PC-3 (cell line): ENCODE measurements around the gene SOX5. TPM values are rescaled to one million over a fixed set of nuclear protein-coding genes. Genes with fewer than 3 reads are reported as not detected.

Experiments used
- ATAC-seq: fragments of 200-7000 bp; cut with Tn5 transposase; 2 replicates; pipeline ENCODE4 v1.9.1; 2020; ENCODE audit warnings: mild to moderate bottlenecking, moderate library complexity
- BruUV-seq: library from RNA; stranded (reverse); fragments of 400-500 nt; replicated peaks from 2 replicates; lab custom pipeline; 2021; lab: Mats Ljungman, UMichigan
- CTCF ChIA-PET: fragments of 300-600 bp; sonication (Branson Sonifier 250); formaldehyde crosslinking; loops from one replicate; lab custom pipeline; 2022; ENCODE audit warnings: antibody characterized with exemption; lab: Charles Lee
- POLR2A ChIA-PET: fragments of 300-600 bp; sonication (Branson Sonifier 250); formaldehyde crosslinking; loops from one replicate; lab custom pipeline; 2022; ENCODE audit warnings: antibody characterized with exemption; ENCODE audit not compliant: unreplicated experiment; lab: Charles Lee
- DNase-seq: peaks from one replicate; pipeline ENCODE4 v3.0.0-alpha.2; 2015
- H2AFZ ChIP-seq: fragments of 300-600 bp; sonication (generic); 2 replicates; pipeline ENCODE4 v1.6.0; 2016; ENCODE audit warnings: antibody characterized with exemption, low read length
- H3F3A ChIP-seq: fragments of 300-600 bp; sonication (generic); one replicate; pipeline ENCODE4 v1.6.0; 2017; ENCODE audit warnings: antibody characterized with exemption, low read length, control low read depth, mild to moderate bottlenecking; ENCODE audit not compliant: unreplicated experiment
- H3K27ac ChIP-seq: fragments of 300-600 bp; sonication (generic); 2 replicates; pipeline ENCODE4 v1.5.1; 2016; ENCODE audit warnings: mild to moderate bottlenecking, low read length
- H3K27me3 ChIP-seq: fragments of 300-600 bp; sonication (generic); 2 replicates; pipeline ENCODE4 v1.6.1; 2016; ENCODE audit warnings: low read length, mixed read lengths
- H3K36me3 ChIP-seq: fragments of 300-600 bp; sonication (generic); 2 replicates; pipeline ENCODE4 v1.6.1; 2016; ENCODE audit warnings: low read depth, mixed run types, low read length, mixed read lengths
- H3K4me1 ChIP-seq: fragments of 300-600 bp; sonication (generic); 2 replicates; pipeline ENCODE4 v1.5.1; 2016; ENCODE audit warnings: low read length; ENCODE audit not compliant: insufficient read depth
- H3K4me2 ChIP-seq: fragments of 300-600 bp; sonication (generic); 2 replicates; pipeline ENCODE4 v1.6.0; 2016; ENCODE audit warnings: low read length
- H3K4me3 ChIP-seq: fragments of 300-600 bp; sonication (generic); 2 replicates; pipeline ENCODE4 v1.5.1; 2016; ENCODE audit warnings: mild to moderate bottlenecking, low read length, mixed read lengths
- H3K79me2 ChIP-seq: fragments of 300-600 bp; sonication (generic); 2 replicates; pipeline ENCODE4 v1.6.1; 2017; ENCODE audit warnings: low read length, mixed read lengths
- H3K9ac ChIP-seq: fragments of 300-600 bp; sonication (generic); 2 replicates; pipeline ENCODE4 v1.6.0; 2016; ENCODE audit warnings: mild to moderate bottlenecking, low read length
- H3K9me2 ChIP-seq: fragments of 300-600 bp; sonication (generic); replicated peaks from 2 replicates; pipeline ENCODE4 v1.6.1; 2016; ENCODE audit warnings: mixed run types, low read length, mixed read lengths
- H3K9me3 ChIP-seq: fragments of 300-600 bp; sonication (generic); 2 replicates; pipeline ENCODE4 v1.6.1; 2016; ENCODE audit warnings: low read length, mixed read lengths
- H4K20me1 ChIP-seq: fragments of 300-600 bp; sonication (generic); 2 replicates; pipeline ENCODE4 v1.6.1; 2016; ENCODE audit warnings: low read length, mixed read lengths
- CTCF ChIP-seq: fragments of 300-600 bp; sonication (generic); conservative IDR thresholded peaks from 2 replicates; pipeline ENCODE4 v1.5.1; 2017; ENCODE audit warnings: antibody characterized with exemption, low read depth, mild to moderate bottlenecking, low read length
- EZH2 ChIP-seq: fragments of 300-600 bp; sonication (generic); IDR thresholded peaks from one replicate; pipeline ENCODE4 v1.6.1; 2017; ENCODE audit warnings: antibody characterized with exemption, mild to moderate bottlenecking, low read length; ENCODE audit not compliant: unreplicated experiment
- EZH2phosphoT487 ChIP-seq: fragments of 300-600 bp; sonication (generic); IDR thresholded peaks from 2 replicates; pipeline ENCODE4 v1.6.1; 2018; ENCODE audit warnings: mild to moderate bottlenecking, antibody characterized with exemption, low read length, borderline replicate concordance
- intact Hi-C: fragments of 100-400 bp; cut with micrococcal nuclease; formaldehyde crosslinking; loops from 2 replicates; pipeline ENCODE4 v1.9.0; 2023
- total RNA-seq: library from RNA; depleted of rRNA; stranded (reverse); fragments of >200 nt; gene quantifications from 2 replicates; pipeline ENCODE4 v1.2.3, GENCODE V29; 2014

Gene SOX5
- total RNA-seq, 1 experiment from 2014 or later = not detected

GRCh38 chr12:23626791-23627190, 322.7 kb downstream of the SOX5 start:
- Histone ChIP-seq H4K20me1 (no peaks in the 10 kb centered on the region), H3K9ac (no peak overlapping the region), H3K79me2 (no peaks in the 10 kb centered on the region), H3K9me3 (no peaks in the 10 kb centered on the region), H3K27ac (no peak overlapping the region), H2AFZ (no peak overlapping the region), H3K4me1 (no peaks in the 10 kb centered on the region), H3K36me3 (no peaks in the 10 kb centered on the region), H3K27me3 (no peaks in the 10 kb centered on the region; the same call in 1 of the 2 replicates), H3K4me2 (no peak overlapping the region), H3K9me2 (no peaks in the 10 kb centered on the region), H3K4me3 (no peak overlapping the region), H3F3A (no peaks in the 10 kb centered on the region)
- ChIA-PET POLR2A (no interaction called here), CTCF (no interaction called here)
- no peak for DNase-seq
- TF ChIP-seq CTCF (no peak), EZH2phosphoT487 (no peak), EZH2 (no peak)
- intact Hi-C loops = no loop called here
- no peak for ATAC-seq
- BruUV-seq = no TSS peak

GRCh38 chr12:23621900-23622299, 327.6 kb downstream of the SOX5 start:
- H3K9me3 ChIP-seq = no peaks in the 10 kb centered on the region
- no peaks in the 10 kb centered on the region for H3K9me2 ChIP-seq
- intact Hi-C loops = no loop called here
- no peaks in the 10 kb centered on the region for H4K20me1 ChIP-seq
- H2AFZ ChIP-seq = no peak overlapping the region
- H3K9ac ChIP-seq = no peak overlapping the region
- no peaks in the 10 kb centered on the region for H3K79me2 ChIP-seq
- no peaks in the 10 kb centered on the region for H3K36me3 ChIP-seq
- no peaks in the 10 kb centered on the region for H3F3A ChIP-seq
- ATAC-seq (no peak), DNase-seq (no peak)
- no TSS peak for BruUV-seq
- no peak overlapping the region for H3K4me2 ChIP-seq
- ChIA-PET CTCF (no interaction called here), POLR2A (no interaction called here)
- H3K4me1 ChIP-seq = no peaks in the 10 kb centered on the region
- TF ChIP-seq EZH2 (no peak), EZH2phosphoT487 (no peak), CTCF (no peak)
- no peaks in the 10 kb centered on the region; the same call in 1 of the 2 replicates for H3K27me3 ChIP-seq
- H3K4me3 ChIP-seq = no peak overlapping the region
- no peak overlapping the region for H3K27ac ChIP-seq

- CTCF ChIA-PET = no interaction called here
- H3K79me2 ChIP-seq = no peaks in the 10 kb centered on the region
- no peak overlapping the region for H3K27ac ChIP-seq
- H4K20me1 ChIP-seq = no peaks in the 10 kb centered on the region
- no peak overlapping the region for H3K4me3 ChIP-seq
- no peaks in the 10 kb centered on the region for H3K9me3 ChIP-seq
- no peak overlapping the region for H3K9ac ChIP-seq
- intact Hi-C loops = no loop called here
- no peaks in the 10 kb centered on the region for H3F3A ChIP-seq
- no peaks in the 10 kb centered on the region for H3K27me3 ChIP-seq
- POLR2A ChIA-PET = no interaction called here
- H3K9me2 ChIP-seq = no peaks in the 10 kb centered on the region
- H3K4me2 ChIP-seq = no peak overlapping the region
- H3K4me1 ChIP-seq = no peaks in the 10 kb centered on the region
- no peak for TF ChIP-seq EZH2phosphoT487
- no peak for TF ChIP-seq CTCF
- TF ChIP-seq EZH2 = no peak
- no peak for ATAC-seq
- BruUV-seq = no TSS peak
- no peak overlapping the region for H2AFZ ChIP-seq
- H3K36me3 ChIP-seq = no peaks in the 10 kb centered on the region
- DNase-seq = no peak
Observed at GRCh38 chr12:23618718-23619117, 330.8 kb downstream of the SOX5 start.
